Caki2 (cell line): ENCODE measurements around the gene FGD6. TPM values are rescaled to one million over a fixed set of nuclear protein-coding genes. Genes with fewer than 3 reads are reported as not detected.
"Not testable (repeated sequence)": the region's sequence is repeated elsewhere in the genome, so short reads cannot be mapped to it uniquely, and the experiment has no call there.

Source experiments
- DNase-seq: peaks from one replicate; pipeline ENCODE4 v3.0.0-alpha.2; 2015; ENCODE audit warnings: low read depth
- in situ Hi-C: cut with HindIII; loops from 2 replicates; pipeline ENCODE4 v1.10.0; 2016; ENCODE audit warnings: low sequenced_read_pairs, low pct_unique_long_range_greater_than_20kb, mixed read lengths
- total RNA-seq: library from RNA; depleted of rRNA; stranded (reverse); fragments of >200 nt; shearing (Covaris generic); gene quantifications from 2 replicates; pipeline ENCODE4 v1.2.3, GENCODE V29; 2014; ENCODE audit warnings: low replicate concordance

The FGD6 gene
- total RNA-seq, 1 experiment from 2014 or later = 5.9 TPM

GRCh38 chr12:95158919-95159318 lies 58.3 kb downstream of the FGD6 start:
- in situ Hi-C loops = no loop called here
- DNase-seq = no peak

- in situ Hi-C loops = no loop called here
- no peak for DNase-seq
These were observed 65.4 kb downstream of the FGD6 start for GRCh38 chr12:95151821-95152220.

DNA sequence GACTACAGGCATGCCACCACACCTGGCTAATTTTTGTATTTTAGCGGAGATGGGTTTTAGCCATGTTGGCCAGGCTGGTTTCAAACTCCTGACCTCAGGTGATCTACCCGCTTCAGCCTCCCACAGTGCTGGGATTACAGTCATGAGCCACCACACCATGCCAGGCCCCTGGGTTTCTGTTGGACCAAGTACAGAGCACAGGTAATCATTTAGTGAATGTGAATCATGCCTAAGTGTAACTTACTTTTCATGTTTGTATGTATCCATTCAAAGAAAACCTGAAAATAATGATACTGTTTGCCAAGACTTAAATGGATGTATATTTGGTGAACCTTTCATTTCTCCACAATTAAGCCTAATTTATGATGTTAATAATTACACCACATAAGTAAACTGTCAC lies 65.9 kb downstream of the FGD6 start:
- no peak for DNase-seq
- in situ Hi-C loops = no loop called here

GRCh38 chr12:95150501-95150900 lies 66.8 kb downstream of the FGD6 start:
- in situ Hi-C loops = no loop called here
- no peak for DNase-seq

DNA sequence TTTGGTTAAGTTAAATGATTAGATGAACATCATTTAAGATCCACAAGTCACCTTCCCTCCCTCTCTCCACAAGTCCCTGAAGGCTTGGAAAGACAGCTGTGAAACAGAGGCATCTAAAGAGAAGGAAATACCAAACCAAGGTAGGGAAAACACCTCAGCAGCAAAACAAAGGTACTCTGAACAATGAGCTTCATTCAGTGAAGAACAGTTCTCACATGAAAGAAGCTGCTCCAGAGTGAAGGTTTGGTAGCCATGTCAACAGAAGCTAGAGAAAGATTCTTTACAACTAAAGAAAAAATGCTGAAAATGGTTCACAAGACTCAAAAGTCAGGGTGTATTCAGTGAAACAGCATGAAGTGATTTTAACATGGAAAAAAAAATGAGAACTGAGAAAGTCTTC lies 69.4 kb downstream of the FGD6 start:
- DNase-seq = no peak
- in situ Hi-C loops = no loop called here

GRCh38 chr12:95146769-95147168 lies 70.5 kb downstream of the FGD6 start:
- no peak for DNase-seq
- in situ Hi-C loops = no loop called here

DNA sequence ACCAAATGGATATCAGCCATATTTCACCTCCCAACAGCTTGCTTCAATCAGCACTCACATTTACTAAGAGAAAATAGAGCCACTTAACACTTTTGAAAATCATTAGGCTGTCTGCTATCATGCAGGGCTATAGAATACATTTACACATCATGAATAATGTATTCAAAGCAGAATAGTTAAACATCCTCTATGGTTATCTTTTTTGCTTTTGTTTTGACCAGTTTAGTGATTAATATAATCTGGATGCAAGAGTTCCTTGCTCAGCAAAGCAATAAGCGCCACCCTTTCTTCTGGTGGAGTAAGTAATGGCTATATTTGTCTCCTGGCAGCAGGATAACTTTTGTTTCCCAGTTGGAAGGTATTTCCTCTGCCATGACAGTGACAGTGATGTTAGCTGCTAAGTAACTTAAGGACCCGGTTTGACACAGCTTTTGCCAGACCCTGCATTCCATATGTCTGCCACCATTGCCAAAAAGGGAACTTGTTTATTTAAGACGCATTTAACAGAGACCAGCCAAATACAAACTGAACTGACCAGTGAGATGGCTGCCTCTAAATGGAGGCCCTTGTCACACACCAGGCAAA lies 73.6 kb downstream of the FGD6 start:
- in situ Hi-C loops = no loop called here
- no peak for DNase-seq

- in situ Hi-C loops = no loop called here
- DNase-seq = no peak
These were observed 74.7 kb downstream of the FGD6 start for GRCh38 chr12:95142431-95143151.

GRCh38 chr12:95141310-95141709 lies 76.0 kb downstream of the FGD6 start:
- in situ Hi-C loops = no loop called here
- DNase-seq = no peak

GRCh38 chr12:95138031-95138430 lies 79.2 kb downstream of the FGD6 start:
- DNase-seq, in situ Hi-C loops: not testable (repeated sequence)

GRCh38 chr12:95136598-95136997 lies 80.7 kb downstream of the FGD6 start:
- in situ Hi-C loops = no loop called here
- peak; percentile 10 for DNase-seq

DNA sequence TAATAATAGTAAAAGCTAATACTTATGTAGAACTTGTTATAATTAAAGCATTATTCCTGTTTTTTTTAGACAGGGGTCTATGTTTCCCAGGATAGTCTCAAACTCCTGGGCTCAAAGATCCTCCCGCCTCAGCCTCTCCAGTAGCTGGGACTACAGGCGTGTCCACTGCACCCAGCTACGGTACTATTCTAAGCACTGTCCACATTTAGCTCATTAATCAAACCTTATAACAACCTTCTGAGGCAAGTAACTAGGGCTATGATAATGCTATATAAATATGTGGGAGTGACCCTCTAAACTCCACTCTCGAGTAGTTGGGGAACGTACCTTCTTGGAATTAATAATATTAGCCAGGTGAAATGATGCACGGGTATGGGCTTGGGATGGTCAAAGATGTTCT lies 83.2 kb downstream of the FGD6 start:
- in situ Hi-C loops = no loop called here
- DNase-seq = no peak

GRCh38 chr12:95131589-95132340 lies 85.5 kb downstream of the FGD6 start:
- in situ Hi-C loops = no loop called here
- DNase-seq = no peak

DNA sequence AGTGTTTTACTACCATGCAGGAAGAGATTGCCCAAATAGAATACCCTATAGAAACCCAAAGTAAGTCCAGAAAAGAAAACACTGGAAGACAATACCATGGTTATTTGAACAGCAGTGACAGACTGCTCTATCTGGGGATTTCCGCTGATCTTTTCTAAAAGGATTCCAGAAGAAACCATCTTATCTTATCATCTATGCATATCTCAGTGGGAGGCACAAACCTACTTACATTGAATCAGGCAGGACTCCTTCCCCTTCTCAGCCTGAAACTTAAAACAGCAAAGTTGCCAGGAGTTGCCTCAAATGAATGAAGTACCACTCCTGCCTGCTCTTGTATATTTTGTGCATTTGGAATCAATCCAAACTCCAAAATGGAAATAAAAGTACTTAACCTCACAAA lies 87.2 kb downstream of the FGD6 start:
- in situ Hi-C loops = no loop called here
- DNase-seq = peak; percentile 26

GRCh38 chr12:95129115-95129514 lies 88.2 kb downstream of the FGD6 start:
- in situ Hi-C loops = no loop called here
- DNase-seq = no peak

- in situ Hi-C loops = no loop called here
- no peak for DNase-seq
These were observed 90.5 kb downstream of the FGD6 start for GRCh38 chr12:95126736-95127135.

GRCh38 chr12:95126076-95126475 lies 91.2 kb downstream of the FGD6 start:
- peak; percentile 18 for DNase-seq
- in situ Hi-C loops = no loop called here

GRCh38 chr12:95124106-95124505 lies 93.2 kb downstream of the FGD6 start:
- DNase-seq = no peak
- in situ Hi-C loops = loop anchor here (25.0 kb wide), 1 partner anchor 88 kb away; the partner anchor contains the start of genes FGD6 and VEZT

GRCh38 chr12:95118788-95119179 lies 98.5 kb downstream of the FGD6 start:
- no peak for DNase-seq
- in situ Hi-C loops = loop anchor here (25.0 kb wide), 1 partner anchor 94 kb away; the partner anchor contains the start of genes FGD6 and VEZT
